ENCODE results near the gene FAM89B.

DNA sequence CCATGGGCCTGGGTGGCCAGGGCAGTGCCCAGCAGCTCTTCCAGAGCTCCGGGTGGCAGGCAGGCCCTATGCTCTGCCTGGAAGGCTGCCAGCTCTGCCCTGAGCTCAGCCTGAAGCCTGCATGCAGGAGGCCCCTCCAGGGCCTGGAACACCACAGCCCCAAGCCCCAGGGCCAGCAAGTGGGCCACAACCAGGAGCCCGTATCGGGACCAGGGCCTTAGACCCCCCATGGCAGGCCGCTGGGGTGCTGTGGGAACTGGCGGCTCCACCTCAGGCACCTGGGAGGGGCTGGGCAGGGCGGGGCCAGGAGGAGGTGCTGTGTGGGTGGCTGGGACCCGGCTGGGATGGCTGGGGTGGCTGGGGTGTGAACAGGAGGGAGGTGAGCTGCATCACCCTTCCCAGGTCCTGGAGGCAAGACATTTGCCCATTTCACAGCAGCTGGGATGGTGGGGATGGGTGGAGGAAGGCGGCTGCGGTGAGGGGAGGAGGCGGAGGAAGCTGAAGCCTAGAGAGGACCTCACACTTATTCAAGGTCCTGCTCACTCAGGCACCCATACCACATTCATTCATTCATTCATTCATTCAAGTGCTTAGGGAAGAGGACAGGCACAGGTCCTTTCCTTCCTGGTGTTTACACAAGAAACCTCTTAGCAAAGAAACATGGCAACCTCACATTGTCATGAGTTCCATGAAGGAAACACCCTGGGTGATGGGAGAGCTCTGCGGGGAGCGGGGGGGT lies 23.4 kb downstream of the FAM89B start, which contains the start of gene KCNK7:
- TF ChIP-seq CTCF (IDR thresholded peaks at IDR 0.05) (no peak), POLR2A (IDR thresholded peaks at IDR 0.05) (no peak)
